OCI-M2 (cell line): ENCODE results near the gene TEX38.

Source experiments
- DNase-seq: peaks from one replicate; lab custom pipeline; 2025; ENCODE audit not compliant: unreplicated experiment; lab: John Stamatoyannopoulos, UW

The TEX38 gene

DNA sequence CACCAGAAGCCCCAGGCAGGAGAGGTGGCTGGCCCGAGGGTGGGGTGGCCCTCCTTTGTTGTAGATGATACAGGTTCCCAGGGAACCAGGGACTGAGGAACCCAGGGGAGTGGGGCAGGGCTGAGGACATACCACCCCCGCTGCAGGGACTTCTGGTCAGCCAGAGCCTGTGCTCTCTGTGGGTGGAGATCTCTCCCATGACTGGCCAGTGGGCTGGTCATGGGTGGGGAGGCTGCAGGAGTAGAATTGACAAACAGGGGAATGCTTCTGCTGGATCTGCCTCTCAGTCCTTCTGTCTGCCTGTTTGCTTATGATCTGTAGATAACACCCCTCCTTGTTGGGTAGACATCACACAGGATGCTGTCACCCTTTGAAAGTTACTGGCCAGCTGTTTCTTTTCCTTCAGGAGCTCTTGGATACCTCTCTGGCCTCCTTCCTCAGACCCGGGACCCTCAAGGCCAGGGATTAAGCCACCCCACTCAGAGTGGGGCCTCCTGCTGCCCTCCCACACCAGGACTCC, 50.1 kb downstream of the TEX38 start:
- no peak for DNase-seq
